Upper lobe of right lung (tissue), 1 donor: Measurements from ENCODE around the gene LRIG1. TPM values are rescaled to one million over a fixed set of nuclear protein-coding genes. Genes with fewer than 3 reads are reported as not detected.

Source experiments
- ATAC-seq: fragments of 200-7000 bp; cut with Tn5 transposase; one replicate; pipeline ENCODE4 v1.9.1; 2020; ENCODE audit warnings: mild to moderate bottlenecking, moderate library complexity
- DNase-seq: peaks from one replicate; pipeline ENCODE4 v3.0.0-alpha.2; 2020
- H3K27ac ChIP-seq: fragments of 200-600 bp; one replicate; pipeline ENCODE4 v1.8.0; 2022
- H3K27me3 ChIP-seq: fragments of 200-600 bp; one replicate; pipeline ENCODE4 v1.8.0; 2022; ENCODE audit warnings: mild to moderate bottlenecking
- H3K36me3 ChIP-seq: fragments of 200-600 bp; one replicate; pipeline ENCODE4 v1.8.0; 2022
- H3K4me1 ChIP-seq: fragments of 200-600 bp; one replicate; pipeline ENCODE4 v1.8.0; 2022
- H3K4me3 ChIP-seq: fragments of 200-600 bp; one replicate; pipeline ENCODE4 v1.8.0; 2022; ENCODE audit warnings: mild to moderate bottlenecking
- H3K9me3 ChIP-seq: fragments of 200-600 bp; one replicate; pipeline ENCODE4 v1.8.0; 2022
- CTCF ChIP-seq: fragments of 200-600 bp; IDR thresholded peaks from one replicate; pipeline ENCODE4 v1.8.0; 2022; ENCODE audit warnings: antibody characterized with exemption
- intact Hi-C: fragments of 100-400 bp; cut with DNase I; formaldehyde crosslinking; loops from one replicate; pipeline ENCODE4 v1.11.0; 2022
- total RNA-seq: library from RNA; stranded (reverse); fragmentation: NEBNext Ultra II Directional; extraction: Animal tissue kit (Norgen Biotek cat#: 25700); gene quantifications from one replicate; pipeline ENCODE4 v1.2.1, GENCODE V29; 2021
- donor health status: DM: no; HTN: yes; CAD: no; lungs with severe emphysema.

Gene LRIG1
- total RNA-seq, 1 donor from 2014 or later, result 56.2 TPM

DNA sequence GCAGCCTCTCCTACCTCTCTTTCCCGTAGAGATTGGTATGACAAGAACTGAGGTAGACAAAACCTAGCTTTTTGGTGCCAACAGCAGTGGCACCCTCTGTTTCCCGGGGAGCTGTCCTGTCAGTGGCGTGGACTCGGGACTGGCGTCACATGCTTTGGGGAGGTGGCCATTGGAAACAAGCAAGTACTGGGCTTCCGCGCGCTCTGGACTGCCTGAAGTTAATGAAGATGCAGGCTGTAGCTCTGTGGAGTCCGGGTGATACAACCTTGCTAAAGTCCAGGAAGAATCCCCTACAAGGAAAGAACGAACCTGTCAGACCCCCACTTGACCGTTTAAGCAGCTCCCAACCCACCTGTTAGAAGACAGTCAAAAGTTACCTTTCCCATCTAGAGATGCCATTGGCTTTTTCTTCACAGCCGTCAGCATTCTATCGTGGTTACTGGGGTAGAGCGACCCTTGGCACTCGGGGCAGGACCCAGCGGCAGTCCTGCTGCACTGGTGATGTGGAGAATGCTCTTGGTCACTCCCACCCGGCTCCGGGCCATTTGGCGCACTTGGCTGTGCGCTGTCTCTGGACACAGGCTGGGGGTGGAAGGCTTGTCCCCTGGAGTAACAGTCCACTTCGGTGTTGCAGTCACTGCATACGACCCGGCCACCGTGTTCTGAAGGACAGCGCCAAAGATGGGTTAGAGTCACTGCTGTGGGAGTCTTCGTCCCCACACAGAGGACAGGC, 120.5 kb downstream of the LRIG1 start:
- no peak overlapping the region for H3K27ac ChIP-seq
- ATAC-seq, result no peak
- DNase-seq, result no peak

GRCh38 chr3:66379565-66379964, 121.3 kb downstream of the LRIG1 start:
- intact Hi-C loops, result no loop called here
- TF ChIP-seq CTCF, result no peak
- no peaks in the 10 kb centered on the region for H3K27me3 ChIP-seq
- H3K4me1 ChIP-seq, result no peaks in the 10 kb centered on the region
- H3K27ac ChIP-seq, result no peak overlapping the region
- H3K9me3 ChIP-seq, result no peaks in the 10 kb centered on the region
- no peak overlapping the region for H3K4me3 ChIP-seq
- no peak for ATAC-seq
- H3K36me3 ChIP-seq, result peaks cover 95% of the 10 kb centered on the region
- no peak for DNase-seq

More for the DNA sequence above, 120.5 kb downstream of the LRIG1 start:
- Histone ChIP-seq H3K27me3 (no peaks in the 10 kb centered on the region), H3K4me3 (no peak overlapping the region), H3K4me1 (no peaks in the 10 kb centered on the region), H3K36me3 (peaks cover 96% of the 10 kb centered on the region), H3K9me3 (no peaks in the 10 kb centered on the region)
- intact Hi-C loops, result no loop called here
- TF ChIP-seq CTCF, result no peak

DNA sequence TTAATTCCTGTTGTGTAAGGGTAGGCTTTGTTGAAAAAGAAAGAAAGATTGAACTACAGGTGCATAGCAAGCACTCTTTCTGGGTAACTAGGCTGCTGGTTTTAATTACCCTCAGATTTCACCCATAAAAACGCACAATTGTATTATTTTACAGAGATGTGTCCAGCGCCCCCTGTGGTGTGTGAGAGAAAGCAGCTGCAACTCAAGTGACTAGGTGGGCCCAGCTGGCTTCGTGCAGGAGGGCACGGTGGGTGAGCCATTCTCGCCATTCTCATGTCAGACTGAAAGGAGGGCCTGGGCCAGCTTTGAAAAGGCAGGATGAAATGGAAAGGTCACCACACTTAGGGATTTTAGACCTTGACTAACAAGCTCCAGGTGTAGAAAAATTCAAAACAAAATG, 122.6 kb downstream of the LRIG1 start:
- TF ChIP-seq CTCF, result peak; percentile 40
- no peak overlapping the region for H3K4me3 ChIP-seq
- intact Hi-C loops, result no loop called here
- no peaks in the 10 kb centered on the region for H3K4me1 ChIP-seq
- no peak overlapping the region for H3K27ac ChIP-seq
- H3K9me3 ChIP-seq, result no peaks in the 10 kb centered on the region
- no peaks in the 10 kb centered on the region for H3K27me3 ChIP-seq
- no peak for DNase-seq
- no peak for ATAC-seq
- peaks cover 89% of the 10 kb centered on the region for H3K36me3 ChIP-seq

DNA sequence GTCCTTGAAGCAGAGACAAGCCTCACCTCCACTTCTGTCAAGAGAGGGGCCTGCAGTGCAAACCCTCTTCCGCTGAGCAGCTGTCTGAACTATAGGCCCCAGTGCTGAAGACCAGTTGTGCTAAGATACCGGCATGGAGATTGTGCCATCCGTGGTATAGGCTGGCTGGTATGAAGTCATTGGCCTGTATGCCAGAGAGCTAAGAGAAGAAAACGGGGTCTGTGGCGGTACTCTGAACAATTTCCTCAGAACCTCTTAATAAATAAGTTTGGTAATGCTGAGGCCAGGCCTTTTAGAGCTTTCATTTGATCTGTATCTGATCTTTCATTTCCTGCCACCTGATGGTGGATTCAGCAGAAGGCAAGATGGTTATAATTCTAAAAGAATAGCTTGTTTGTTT, 123.0 kb downstream of the LRIG1 start:
- peaks cover 84% of the 10 kb centered on the region for H3K36me3 ChIP-seq
- H3K27ac ChIP-seq, result no peak overlapping the region

DNA sequence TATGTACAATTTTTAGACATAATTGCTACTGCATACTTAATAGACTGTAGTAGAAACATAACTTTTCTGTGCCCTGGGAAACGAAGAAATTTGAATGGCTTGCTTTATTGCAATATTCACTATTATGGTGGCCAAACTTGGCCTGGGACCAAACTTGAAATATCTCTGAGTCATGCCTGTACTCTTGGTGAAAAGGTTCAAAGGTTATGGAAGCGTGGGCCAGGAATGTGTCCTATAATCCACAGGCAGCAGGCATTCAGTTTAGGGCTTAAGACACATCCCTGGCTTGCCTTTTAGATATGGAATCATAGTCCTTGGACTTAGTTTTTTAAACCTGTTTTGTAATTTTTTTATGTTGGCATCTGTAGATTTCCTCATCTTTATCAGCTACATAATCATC, 124.3 kb downstream of the LRIG1 start:
- Histone ChIP-seq H3K27ac (no peak overlapping the region), H3K27me3 (no peaks in the 10 kb centered on the region), H3K36me3 (peaks cover 72% of the 10 kb centered on the region), H3K9me3 (no peaks in the 10 kb centered on the region), H3K4me1 (no peaks in the 10 kb centered on the region), H3K4me3 (no peak overlapping the region)
- TF ChIP-seq CTCF, result no peak
- ATAC-seq, result peak; percentile 33
- DNase-seq, result no peak
- intact Hi-C loops, result no loop called here

More for the DNA sequence above, 123.0 kb downstream of the LRIG1 start:
- DNase-seq (no peak), ATAC-seq (no peak)
- H3K4me3 ChIP-seq, result no peak overlapping the region
- H3K27me3 ChIP-seq, result no peaks in the 10 kb centered on the region
- no peak for TF ChIP-seq CTCF
- no peaks in the 10 kb centered on the region for H3K4me1 ChIP-seq
- intact Hi-C loops, result no loop called here
- no peaks in the 10 kb centered on the region for H3K9me3 ChIP-seq
